GM08714 (cell line): ENCODE measurements around the gene LPA.

Experiments used
- H3K4me3 ChIP-seq: fragments of 200-500 bp; sonication (Bioruptor generic); 2 replicates; pipeline ENCODE4 v1.5.1; 2014; ENCODE audit warnings: mild to moderate bottlenecking, low read length, inconsistent platforms
- ZNF274 ChIP-seq: IDR thresholded peaks from 2 replicates; pipeline ENCODE4 v1.6.1; 2012; ENCODE audit warnings: mild to moderate bottlenecking, low read depth, low read length

LPA gene

GRCh38 chr6:160509610-160510009, 154.5 kb downstream of the LPA start:
- no peak overlapping the region for H3K4me3 ChIP-seq
- no peak for TF ChIP-seq ZNF274

- no peak for TF ChIP-seq ZNF274
Measured at GRCh38 chr6:160508599-160508998, 155.5 kb downstream of the LPA start.

GRCh38 chr6:160507420-160507819, 156.7 kb downstream of the LPA start:
- no peak overlapping the region for H3K4me3 ChIP-seq
- no peak for TF ChIP-seq ZNF274

More at GRCh38 chr6:160508599-160508998, 155.5 kb downstream of the LPA start:
- no peak overlapping the region for H3K4me3 ChIP-seq

GRCh38 chr6:160505970-160506369, 158.1 kb downstream of the LPA start:
- no peak overlapping the region for H3K4me3 ChIP-seq
- no peak for TF ChIP-seq ZNF274

- TF ChIP-seq ZNF274: no peak
Measured at GRCh38 chr6:160500639-160501038, 163.4 kb downstream of the LPA start.

GRCh38 chr6:160494576-160494975, 169.5 kb downstream of the LPA start:
- no peak for TF ChIP-seq ZNF274
- H3K4me3 ChIP-seq: no peak overlapping the region

More at GRCh38 chr6:160500639-160501038, 163.4 kb downstream of the LPA start:
- no peak overlapping the region for H3K4me3 ChIP-seq

DNA sequence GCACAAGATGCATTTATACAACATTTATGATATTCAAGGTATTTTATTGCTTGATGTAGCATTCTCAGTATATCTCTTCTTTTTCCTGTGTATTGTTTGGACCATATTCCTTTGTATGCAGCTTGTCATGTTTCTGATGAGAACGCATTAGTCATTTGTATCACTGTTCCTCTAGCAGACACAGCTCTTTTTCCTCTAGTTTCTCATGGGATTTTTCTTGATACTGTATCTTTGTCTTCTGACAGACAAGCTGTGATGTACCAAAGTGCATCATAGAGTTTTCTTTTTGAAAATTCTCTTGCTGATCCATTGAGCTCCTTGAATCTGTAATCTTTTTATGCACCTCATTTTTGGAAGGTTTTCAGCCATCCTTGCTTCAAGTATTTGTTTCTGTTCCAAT, 175.0 kb downstream of the LPA start:
- TF ChIP-seq ZNF274: no peak
- no peak overlapping the region for H3K4me3 ChIP-seq

DNA sequence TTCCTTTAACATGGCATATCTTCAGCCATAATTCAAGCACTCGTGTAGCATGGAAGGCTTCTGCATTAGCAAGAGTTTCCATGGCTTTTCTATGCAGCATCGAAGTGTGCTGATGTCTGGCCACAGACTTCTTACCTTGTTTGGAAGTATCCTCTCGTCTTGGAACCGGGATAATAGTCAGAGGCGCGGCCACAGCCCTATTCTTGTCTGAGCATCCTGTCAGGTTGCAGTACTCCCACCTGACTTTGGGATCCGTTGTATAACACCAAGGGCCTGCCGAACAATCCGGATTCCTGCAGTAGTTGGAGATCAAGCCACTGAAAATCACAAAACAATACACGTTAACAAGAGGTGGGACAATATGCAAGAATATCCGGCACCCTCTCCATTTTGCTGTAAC, 177.0 kb downstream of the LPA start:
- TF ChIP-seq ZNF274: no peak

More for the DNA sequence above, 177.0 kb downstream of the LPA start:
- no peak overlapping the region for H3K4me3 ChIP-seq
